GM18520 (cell line): ENCODE data around the gene SMIM14.
"Not testable (repeated sequence)": the region's sequence is repeated elsewhere in the genome, so short reads cannot be mapped to it uniquely, and the experiment has no call there.

Experiments used
- ATAC-seq: cut with Tn5 transposase; IDR thresholded peaks from one replicate; pipeline ENCODE4 v1.9.1; 2021; ENCODE audit not compliant: unreplicated experiment

Gene SMIM14

DNA sequence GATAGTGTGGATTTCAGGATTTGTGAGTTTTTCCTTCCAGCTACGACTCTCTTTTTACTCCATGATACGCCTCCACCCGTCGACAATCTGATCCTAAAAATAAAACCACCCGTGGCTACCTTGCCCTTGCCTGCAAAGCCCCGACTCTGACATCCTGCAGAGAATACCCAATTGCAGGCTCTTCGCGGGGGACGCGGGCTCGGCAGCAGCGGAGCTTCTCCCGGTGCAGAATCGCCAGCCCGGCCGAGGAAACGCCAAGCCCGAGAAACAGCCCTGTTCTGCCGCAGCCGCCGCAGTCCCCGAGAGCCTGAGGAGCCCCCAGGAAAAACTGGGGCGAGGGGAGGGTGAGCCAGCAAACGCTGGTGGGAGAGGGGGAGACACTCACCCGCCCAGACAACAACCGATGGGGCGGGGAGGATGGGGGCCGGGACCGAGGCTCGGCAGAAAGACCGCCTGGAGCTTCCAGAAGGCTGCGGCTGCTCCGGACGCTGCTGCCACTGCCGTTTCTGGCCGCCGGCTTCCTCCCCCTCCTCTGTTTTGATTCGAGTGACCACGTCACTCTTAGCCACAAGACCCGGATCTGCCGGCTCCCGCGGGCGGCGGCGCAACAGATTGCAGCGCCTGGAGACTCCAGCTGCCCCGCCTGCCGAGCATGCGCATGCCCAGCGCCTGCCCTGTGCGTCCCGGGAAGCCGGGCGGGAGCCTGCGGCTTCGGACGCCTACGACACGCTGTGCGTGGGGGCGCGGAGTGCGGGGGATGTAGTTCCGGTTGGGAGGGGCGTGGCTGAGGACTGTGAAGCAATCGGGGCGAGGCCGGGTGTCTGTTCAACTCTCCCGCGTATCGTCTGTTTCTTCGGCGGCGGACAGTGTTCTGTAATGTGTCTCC is at the start of gene SMIM14:
TSS of gene SMIM14 (minus strand) at position 512 of the 886 bp plus-strand sequence. CDS start 33,720 bp downstream, outside the sequence.
- peak; percentile 66 for ATAC-seq

DNA sequence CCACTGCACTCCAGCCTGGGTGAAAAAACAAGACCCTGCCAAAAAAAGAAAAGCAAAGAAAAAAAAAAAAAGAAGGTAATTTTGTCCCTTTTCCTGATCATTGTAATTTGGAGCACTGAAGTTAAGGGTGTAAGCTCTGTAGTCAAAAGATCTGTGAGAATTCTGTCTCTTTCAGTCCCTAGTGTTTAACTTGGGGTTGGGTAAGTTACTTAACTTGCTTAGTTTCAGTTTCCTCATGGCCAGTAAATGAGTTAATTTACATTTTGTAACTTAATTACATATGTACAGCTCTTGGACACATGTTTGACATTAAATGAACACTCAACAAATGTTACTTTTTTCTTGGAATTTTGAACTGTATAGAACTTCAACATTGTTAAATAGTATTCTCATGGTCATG is 48.3 kb upstream of the SMIM14 start:
- ATAC-seq = no peak

DNA sequence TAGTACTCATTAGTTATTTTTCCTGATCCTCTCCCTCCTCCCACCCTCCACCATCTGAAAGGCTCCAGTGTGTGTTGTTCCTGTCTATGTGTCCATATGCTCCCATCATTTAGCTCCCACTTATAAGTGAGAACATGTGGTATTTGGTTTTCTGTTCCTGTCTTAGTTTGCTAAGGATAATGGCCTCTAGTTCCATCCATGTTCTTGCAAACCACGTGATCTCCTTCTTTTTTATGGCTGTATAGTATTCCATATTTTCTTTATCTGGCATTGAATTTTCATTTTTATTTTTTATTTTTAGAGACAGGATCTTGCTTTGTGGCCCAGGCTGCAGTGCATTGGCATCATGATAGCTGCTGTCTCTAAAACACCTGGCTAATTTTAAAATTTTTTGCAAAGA is 47.3 kb upstream of the SMIM14 start:
- ATAC-seq = no peak

DNA sequence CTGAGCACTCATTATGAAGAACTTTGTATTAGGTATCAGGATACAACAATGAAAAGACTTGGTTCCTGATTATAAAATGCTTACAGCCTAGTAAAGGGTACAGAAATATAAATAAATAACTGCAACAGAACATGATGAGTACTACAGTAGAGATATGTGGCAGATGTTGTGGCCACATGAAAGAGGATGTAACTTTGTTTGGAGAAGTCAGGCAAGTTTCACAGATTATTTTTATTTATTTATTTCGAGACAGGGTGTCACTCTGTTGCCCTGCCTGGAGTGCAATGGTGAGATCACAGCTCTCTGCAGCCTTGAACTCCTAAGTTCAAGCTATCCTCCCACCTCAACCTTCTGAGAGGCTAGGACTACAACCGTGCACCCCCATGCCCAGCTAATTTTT is 43.5 kb upstream of the SMIM14 start:
- peak; percentile 31 for ATAC-seq

DNA sequence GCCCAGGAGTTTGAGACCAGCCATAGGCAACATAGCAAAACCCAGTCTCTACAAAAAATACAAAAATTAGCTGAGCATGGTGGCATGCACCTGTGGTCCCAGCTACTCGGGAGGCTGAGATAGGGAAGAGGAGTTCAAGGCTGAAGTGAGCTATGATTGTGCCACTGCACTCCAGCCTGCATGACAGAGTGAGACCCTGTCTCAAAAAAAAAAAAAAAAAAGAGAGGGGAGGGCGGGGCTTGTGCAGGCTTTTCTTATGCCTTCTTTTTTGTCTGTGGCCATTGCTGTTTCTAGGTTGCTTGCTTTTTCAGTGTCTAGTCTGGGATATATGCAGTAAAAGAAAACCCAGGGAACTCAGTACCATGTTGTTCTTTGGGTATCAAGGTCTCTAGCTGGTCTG is 42.3 kb upstream of the SMIM14 start:
- ATAC-seq = not testable (repeated sequence)

DNA sequence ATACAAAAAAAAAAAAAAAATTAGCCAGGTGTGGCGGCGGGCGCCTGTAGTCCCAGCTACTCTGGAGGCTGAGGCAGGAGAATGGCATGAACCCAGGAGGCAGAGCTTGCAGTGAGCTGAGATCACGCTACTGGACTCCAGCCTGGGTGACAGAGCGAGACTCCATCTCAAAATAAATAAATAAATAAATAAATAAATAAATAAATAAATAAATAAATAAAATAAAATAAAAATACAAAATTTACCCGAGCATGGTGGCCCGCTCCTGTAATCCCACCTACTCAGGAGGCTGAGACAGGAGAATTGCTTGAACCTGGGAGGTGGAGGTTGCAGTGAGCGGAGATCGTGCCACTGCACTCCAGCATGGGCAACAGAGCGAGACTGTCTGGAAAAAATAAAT is 37.0 kb upstream of the SMIM14 start:
- ATAC-seq = not testable (repeated sequence)

DNA sequence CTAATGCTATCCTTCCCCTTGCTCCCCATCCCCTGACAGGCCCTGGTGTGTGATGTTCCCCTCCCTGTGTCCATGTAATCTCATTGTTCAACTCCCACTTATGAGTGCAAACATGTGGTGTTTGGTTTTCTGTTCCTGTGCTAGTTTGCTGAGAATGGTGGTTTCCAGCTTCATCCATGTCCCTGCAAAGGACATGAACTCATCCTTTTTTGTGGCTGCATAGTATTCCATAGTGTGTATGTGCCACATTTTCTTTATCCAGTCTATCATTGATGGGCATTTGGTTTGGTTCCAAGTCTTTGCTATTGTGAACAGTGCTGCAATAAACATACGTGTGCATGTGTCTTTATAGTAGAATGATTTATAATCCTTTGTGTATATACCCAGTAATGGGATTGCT is 31.6 kb upstream of the SMIM14 start:
- ATAC-seq = not testable (repeated sequence)

DNA sequence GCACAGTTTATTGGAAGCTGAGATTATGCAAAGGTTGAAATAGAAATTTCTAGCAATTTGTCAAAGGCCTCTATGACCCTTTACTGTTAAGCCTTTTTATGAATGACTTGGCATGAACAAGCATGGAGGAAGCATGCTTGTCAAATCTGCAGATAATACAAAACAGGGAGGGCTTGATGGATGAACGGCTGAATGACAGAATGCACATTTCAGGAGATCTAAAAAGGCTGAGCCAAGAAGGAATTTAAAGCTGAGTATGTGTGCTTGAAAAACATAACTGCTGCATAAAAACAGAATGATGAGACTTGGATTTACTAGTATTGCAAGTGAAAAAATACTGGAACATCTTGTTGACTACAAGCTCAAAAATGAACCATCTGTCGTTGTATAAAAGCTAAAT is 30.2 kb upstream of the SMIM14 start:
- ATAC-seq = no peak

DNA sequence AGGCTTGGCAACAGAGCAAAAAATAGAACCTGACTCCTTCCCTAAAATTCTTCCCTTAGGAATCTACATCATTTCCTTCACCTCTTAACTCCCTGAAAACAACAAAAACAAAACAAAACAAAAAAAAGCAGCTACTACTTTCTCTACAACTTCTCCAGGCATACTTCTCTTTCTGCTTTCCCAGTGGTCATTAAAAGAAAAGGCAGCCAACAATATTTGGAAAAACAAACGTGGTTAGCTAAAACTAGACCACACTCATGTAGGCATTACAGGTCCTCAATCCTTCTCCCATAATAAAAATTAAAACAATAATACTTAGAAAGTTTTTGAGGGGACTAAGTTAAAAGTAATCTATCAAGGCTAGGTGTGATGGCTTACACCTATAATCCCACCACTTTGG is 29.0 kb upstream of the SMIM14 start:
- ATAC-seq = no peak

DNA sequence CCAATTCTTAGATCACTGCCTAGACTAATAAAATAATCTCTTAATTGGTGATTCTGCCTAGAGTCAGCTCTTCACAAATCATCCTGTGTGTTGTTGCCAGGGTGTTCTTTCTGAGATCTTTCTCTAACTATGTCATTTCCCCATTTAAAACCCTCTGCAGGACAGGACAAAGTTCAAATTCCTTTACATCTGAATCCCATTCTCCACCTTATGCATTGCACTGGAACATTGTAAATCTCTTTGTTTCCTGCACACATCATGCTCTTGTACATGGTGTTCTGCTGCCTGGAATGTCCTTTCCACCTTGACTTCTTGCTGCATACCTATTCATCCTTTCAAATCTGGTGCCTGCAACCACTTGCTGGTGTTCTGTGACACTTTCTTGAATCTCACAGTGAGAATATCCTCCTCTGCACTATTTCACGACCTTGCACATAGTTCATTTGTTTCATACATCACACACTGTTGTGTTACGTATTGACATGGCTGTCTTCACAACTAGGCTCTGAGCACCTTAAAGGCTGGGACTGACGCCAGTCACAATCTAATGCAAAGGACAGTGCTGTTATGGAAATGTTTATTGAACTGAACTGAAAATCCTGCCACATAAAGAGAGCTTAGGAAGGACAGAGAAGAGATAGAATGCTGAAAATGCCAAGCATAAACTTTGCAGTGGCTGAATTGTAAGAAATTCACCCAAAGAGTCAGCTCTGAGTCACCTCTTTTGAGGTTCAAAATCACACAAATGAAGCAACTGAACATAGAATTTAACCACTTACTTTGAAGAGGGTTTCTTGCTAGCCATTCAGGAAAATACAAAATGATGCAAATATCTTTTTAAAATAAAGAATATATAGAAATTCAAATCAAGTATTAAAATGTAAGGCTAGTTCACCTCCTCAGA is 26.4 kb upstream of the SMIM14 start:
- ATAC-seq = no peak

DNA sequence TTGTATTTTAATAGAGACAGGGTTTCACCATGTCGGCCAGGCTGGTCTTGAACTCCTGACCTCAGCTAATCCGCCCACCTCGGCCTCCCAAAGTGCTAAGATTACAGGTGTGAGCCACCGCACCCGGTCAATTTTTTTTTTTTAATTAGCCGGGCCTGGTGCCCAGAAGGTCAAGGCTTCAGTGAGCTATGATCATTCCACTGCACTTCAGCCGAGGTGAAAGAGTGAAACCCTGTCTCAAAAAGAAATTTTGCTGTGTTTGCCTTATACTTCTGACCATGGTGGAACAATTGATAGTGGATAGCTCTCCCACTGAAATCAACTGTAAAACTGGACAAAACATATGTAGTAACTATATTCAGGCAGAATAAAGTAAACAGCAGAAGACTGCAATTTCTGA is 24.0 kb upstream of the SMIM14 start:
- ATAC-seq = no peak

DNA sequence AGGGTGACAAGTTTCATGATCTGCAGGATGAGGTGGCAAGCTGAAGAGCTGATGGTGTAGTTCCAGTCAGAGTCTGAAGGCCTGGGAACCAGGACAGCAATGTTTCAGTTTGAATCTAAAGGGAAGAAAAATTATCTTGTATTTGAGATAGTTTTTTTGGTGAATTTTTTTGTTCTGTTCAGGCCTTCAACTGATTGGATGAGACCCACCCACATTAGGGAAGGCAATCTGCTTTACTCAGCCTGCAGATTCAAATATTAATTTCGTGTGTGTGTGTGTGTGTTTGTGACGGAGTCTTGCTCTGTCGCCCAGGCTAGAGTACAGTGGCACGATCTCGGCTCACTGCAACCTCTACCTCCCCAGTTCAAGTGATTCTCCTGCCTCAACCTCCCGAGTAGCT is 22.1 kb upstream of the SMIM14 start:
- ATAC-seq = no peak

DNA sequence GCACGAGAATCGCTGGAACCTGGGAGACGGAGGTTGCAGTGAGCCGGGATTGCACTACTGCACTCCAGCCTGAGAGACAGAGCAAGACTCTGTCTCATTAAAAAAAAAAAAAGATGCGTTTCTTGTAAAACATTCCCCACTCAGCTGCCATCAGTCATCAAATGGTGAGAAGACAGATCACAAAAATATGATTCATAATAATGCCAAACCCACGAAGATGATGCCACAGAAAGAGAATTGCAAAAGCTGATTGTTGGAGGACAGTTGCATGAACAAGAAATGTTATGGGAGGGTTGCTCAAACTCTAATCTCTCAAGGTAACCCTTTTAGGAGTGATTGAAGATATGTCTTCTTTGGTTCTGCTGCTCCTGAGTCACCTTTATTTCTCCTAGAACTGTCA is 21.4 kb upstream of the SMIM14 start:
- ATAC-seq = no peak

DNA sequence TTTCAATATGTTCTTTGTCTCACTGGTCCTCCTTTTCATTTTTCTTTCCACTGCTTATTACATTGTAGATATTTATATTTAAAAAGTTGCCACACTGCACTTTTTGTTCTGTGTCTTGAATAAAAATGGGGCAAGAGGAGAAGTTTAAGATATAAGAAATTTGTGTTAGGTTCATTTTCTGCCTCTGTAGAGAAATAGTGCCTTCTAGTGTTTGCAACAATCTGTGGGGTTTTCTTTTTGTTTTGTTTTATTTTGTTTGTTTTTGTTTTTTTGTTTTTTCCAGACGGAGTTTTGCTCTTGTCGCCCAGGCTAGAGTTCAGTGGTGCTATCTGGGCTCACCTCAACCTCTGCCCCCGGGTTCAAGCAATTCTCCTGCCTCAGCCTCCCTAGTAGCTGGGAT is 20.1 kb upstream of the SMIM14 start:
- no peak for ATAC-seq

DNA sequence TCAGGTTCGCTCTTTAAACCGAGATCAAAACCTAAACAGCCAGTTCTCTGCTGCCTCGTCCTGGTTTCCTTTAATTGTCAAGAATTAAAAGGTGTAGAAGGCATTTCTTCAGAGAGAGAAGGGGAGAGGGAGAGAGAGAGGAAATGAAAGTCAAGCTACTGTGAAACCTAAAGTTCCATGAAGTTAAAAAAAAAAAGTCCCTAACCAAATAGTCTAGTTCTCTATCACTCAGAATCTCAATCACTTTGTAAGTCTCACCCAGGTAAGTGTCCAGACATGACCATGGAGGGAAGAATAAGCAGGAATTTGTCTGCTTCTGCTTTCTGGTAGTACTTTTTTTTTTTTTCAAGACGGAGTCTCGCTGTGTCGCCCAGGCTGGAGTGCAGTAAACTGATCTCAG is 18.8 kb upstream of the SMIM14 start:
- peak; percentile 65 for ATAC-seq

DNA sequence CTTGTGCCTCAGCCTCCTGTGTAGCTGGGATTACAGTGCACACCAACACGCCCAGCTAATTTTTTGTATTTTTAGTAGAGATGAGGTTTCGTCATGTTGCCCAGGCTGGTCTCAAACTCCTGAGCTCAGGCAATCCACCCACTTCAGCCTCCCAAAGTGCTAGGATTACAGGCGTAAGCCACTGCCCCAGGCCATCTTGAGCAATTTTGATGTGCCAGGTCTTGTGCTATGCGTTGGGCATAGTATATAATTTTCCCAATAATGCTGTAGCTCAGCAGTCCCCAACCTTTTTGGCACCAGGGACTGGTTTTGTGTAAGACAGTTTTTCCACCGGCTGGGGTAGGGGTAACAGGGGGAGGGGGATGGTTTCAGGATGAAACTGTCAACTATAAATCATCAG is 18.0 kb upstream of the SMIM14 start:
- not testable (repeated sequence) for ATAC-seq

DNA sequence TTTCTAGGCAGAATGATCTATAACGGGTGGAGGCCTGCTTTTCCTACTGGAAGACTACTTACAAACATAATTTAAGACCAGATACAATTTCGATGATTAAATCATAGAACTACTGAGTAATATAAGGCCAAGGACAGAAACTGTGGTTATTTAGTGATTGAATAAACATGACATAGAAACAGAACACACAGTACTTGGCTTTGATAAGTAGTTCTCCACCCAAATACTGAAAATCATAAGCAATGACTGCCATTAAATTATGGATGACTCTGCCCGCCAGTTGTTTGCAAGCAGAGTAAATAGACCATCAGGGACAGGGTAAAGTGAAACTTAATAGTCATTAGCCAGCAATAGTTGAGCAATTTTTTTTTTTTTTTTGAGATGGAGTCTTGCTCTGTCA is 17.2 kb upstream of the SMIM14 start:
- ATAC-seq = peak; percentile 35

DNA sequence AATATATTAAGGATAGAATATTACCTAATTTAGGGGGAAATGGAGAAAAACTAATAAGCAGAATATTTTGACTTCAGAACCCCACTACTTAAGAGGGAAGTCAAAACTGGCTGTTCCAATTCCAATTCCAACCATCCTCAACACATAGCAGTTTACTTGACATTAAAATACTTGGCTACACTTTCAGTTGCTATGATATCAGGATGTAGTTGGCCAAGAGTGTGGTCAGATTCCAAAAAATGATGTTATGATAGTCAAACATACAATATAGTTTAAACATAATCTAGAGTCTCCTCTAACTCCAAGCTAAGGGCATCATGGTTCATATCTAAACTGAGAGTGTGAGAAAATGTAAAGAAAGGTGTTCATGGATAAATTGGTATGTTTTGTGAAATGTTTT is 16.5 kb upstream of the SMIM14 start:
- no peak for ATAC-seq

DNA sequence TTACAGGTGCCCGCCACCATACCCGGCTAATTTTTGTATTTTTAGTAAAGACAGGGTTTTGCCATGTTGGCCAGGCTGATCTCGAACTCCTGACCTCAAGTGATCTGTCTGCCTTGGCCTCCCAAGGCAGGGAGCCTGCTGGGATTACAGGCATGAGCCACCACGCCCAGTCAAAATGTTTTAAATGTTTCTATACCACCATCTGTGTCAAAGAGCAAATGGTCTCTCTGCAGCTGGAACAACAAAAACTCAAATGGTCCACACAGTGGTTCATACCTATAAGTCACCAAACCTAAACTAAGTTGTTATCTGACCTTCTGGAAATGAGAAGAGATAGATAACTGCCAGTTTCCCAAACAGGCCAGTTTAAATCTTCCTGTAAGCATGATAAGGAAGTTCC is 12.9 kb upstream of the SMIM14 start:
- ATAC-seq = not testable (repeated sequence)

DNA sequence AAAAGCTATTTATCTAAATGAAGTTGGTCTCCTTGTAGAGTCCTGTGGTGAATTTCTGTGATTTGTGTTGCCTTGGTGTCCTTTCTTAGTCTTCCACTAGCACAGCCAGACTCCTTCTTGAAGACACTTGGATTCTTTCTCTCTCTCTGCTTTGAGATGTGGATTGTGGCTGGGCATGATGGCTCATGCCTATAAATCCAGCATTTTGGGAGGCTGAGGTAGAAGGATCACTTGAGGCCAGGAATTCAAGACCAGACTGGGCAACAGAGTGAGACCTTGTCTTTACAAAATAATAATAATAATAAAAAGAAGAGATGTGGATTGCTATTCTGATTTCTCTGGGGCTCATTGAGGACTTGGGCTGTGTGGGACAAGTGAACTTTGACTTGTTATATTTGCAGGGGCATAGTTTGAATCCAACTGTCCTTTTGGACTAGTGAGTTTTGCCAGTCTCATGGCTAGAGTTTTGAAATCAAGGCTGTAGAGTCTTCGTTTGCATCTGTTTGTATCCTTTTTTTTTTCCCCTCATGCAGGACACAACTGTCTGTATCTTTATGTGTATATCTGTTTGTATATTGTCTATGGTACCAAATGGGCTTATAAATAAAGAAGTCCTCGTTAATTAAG is 11.1 kb upstream of the SMIM14 start:
- no peak for ATAC-seq

DNA sequence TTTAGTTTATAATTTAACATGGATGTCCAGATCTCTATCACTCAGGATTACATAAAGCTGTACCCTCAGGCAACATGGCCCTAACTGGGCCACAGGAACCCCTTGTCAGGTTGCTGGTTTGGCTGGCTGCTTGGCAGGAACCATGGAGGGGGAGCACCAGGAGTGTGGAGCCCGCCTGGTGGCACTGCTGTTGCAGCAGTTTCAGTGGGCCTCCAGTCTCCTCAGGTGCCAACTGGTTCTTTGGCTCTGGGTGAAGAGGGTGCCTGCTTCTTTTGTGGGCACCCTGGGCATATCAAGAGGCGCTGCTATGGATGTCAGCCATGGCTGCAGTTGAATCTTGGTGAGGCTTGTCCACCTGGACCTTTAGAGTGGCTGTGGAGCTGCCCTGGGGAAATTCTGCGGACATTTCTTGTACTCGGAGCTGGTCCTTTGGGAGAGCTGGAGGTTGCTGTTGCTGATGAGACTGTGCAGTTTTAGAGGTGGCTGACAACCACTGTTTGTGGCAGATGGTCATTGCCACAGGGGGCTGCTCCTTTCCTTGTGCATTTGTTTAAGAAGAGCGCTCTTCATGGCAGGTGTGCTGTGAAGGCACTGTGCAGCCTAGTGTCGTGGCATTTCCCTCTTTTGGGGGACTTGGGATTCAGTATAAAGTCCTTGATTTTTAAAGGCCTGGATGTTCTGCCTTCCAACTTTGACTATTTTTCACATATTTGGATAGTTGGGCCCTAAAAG is 10.3 kb upstream of the SMIM14 start:
- ATAC-seq = no peak
